ENCODE results near the gene SUGCT. TPM values are rescaled to one million over a fixed set of nuclear protein-coding genes. Genes with fewer than 3 reads are reported as not detected.

SUGCT gene
- total RNA-seq, 1 experiment from 2014 or later: 1.6 TPM

DNA sequence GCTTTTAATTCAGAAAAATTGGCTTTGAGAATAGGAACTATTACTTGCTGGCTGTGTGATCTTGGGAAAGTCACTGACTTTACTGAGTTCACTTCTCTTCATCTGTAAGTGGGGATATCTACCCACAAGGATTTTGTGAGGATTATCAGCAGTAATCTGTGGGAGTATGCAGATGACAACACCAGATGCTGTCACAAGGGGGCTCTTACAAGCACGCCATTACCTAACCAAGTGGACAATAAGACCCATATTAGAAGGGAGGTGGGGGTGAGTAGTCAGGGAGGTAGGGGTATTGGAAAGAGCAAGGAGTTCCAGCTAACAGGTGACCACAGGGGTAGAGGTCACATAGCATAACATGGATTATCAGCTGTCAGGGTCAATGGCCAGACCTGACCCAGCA, 569.4 kb downstream of the SUGCT start:
- Mint-ChIP-seq H3K27ac (ENCODE audit: unreplicated experiment) (no peak overlapping the region), H3K4me3 (ENCODE audit: low read depth, unreplicated experiment) (no peak overlapping the region), H3K4me1 (ENCODE audit: low read depth, unreplicated experiment) (no peaks in the 10 kb centered on the region), H3K9me3 (ENCODE audit: low read depth, unreplicated experiment) (no peaks in the 10 kb centered on the region), H3K36me3 (ENCODE audit: insufficient read depth, unreplicated experiment) (no peaks in the 10 kb centered on the region), H3K27me3 (ENCODE audit: unreplicated experiment) (no peaks in the 10 kb centered on the region)
- intact Hi-C loops (cut with micrococcal nuclease; ENCODE audit: unreplicated experiment): no loop called here
- TF ChIP-seq, protein P1, sequence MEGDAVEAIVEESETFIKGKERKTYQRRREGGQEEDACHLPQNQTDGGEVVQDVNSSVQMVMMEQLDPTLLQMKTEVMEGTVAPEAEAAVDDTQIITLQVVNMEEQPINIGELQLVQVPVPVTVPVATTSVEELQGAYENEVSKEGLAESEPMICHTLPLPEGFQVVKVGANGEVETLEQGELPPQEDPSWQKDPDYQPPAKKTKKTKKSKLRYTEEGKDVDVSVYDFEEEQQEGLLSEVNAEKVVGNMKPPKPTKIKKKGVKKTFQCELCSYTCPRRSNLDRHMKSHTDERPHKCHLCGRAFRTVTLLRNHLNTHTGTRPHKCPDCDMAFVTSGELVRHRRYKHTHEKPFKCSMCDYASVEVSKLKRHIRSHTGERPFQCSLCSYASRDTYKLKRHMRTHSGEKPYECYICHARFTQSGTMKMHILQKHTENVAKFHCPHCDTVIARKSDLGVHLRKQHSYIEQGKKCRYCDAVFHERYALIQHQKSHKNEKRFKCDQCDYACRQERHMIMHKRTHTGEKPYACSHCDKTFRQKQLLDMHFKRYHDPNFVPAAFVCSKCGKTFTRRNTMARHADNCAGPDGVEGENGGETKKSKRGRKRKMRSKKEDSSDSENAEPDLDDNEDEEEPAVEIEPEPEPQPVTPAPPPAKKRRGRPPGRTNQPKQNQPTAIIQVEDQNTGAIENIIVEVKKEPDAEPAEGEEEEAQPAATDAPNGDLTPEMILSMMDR (IDR thresholded peaks at IDR 0.05; ENCODE audit: unreplicated experiment): no peak
- BruUV-seq (replicated peaks): no TSS peak
- DNase-seq: no peak
- CTCF ChIA-PET: no interaction called here

DNA sequence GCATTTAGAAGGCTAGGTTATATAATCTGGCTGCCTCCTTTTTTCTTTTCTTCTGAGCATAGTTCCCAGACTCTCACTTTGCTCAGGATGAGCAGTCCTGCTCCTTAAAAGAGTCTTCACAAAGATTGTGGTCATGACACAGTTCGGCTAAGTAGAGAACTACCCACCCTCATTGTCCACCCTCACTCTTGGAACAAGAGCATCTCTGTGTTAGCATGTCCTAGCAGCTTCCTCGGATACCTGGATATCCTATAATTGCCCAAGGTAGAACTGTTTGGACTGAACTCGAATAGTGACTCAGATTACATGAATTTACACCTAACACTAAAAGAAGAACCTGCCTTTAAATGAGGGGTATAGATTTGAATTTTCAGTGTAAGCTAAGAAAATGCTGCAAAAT, 572.0 kb downstream of the SUGCT start:
- no peaks in the 10 kb centered on the region for H3K4me1 Mint-ChIP-seq (ENCODE audit: low read depth, unreplicated experiment)
- H3K9me3 Mint-ChIP-seq (ENCODE audit: low read depth, unreplicated experiment): no peaks in the 10 kb centered on the region
- H3K27me3 Mint-ChIP-seq (ENCODE audit: unreplicated experiment): no peaks in the 10 kb centered on the region
- H3K27ac Mint-ChIP-seq (ENCODE audit: unreplicated experiment): no peak overlapping the region
- H3K4me3 Mint-ChIP-seq (ENCODE audit: low read depth, unreplicated experiment): no peak overlapping the region
- DNase-seq: no peak
- TF ChIP-seq, protein P1 (IDR thresholded peaks at IDR 0.05; ENCODE audit: unreplicated experiment): no peak
- BruUV-seq (replicated peaks): no TSS peak
- no peaks in the 10 kb centered on the region for H3K36me3 Mint-ChIP-seq (ENCODE audit: insufficient read depth, unreplicated experiment)
- CTCF ChIA-PET: interaction anchor here (0.7 kb wide), 1 partner anchor 405 kb away, joined by 11 read pairs; no protein-coding TSS in a partner anchor
- intact Hi-C loops (cut with micrococcal nuclease; ENCODE audit: unreplicated experiment): no loop called here

DNA sequence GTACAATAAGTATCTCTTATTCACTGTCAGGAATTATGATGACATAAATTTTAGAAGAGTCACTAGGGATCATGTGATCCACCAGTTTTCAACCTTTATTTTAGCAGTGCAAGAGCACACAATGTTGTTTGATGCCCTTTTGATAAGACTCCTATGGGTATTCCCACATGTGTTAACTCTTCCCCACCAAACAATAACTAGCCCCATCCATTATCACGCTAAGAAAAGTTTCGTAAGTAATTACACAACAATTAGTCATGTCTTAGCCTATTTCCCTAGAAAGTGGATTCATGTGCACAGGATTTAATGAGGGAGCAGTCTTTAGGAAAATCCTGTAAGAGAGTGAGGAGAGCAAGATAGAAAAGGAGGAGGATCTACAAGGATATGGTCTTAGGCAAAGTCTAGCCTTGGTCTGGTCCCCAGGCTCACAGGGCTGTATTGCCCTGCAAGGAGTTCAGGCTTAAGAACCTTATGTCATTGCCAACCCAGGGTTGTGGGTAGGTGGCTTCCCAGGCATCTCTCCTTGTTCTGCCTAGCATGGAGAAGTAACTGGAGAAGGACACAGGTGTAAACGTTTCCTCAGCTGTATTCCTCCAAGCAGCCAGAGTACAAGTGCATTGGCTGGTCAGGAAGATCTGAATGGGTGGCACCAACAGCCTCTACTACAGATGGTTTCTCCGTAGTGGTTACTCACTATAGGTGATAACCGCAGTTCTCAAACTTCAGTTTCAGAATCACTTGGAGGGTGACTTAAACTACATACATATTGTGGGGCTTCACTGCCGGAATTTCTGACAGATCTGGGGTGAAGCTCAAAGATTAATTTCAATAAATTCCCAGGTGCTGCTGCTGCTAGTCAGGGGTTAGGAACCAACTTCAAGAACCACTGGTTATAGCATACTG, 574.5 kb downstream of the SUGCT start:
- TF ChIP-seq, protein P1 (IDR thresholded peaks at IDR 0.05; ENCODE audit: unreplicated experiment): no peak
- no peak for DNase-seq
- Mint-ChIP-seq H3K4me3 (ENCODE audit: low read depth, unreplicated experiment) (no peak overlapping the region), H3K4me1 (ENCODE audit: low read depth, unreplicated experiment) (no peaks in the 10 kb centered on the region), H3K27me3 (ENCODE audit: unreplicated experiment) (no peaks in the 10 kb centered on the region), H3K27ac (ENCODE audit: unreplicated experiment) (no peak overlapping the region), H3K36me3 (ENCODE audit: insufficient read depth, unreplicated experiment) (no peaks in the 10 kb centered on the region), H3K9me3 (ENCODE audit: low read depth, unreplicated experiment) (no peaks in the 10 kb centered on the region)
- BruUV-seq (replicated peaks): no TSS peak
- intact Hi-C loops (cut with micrococcal nuclease; ENCODE audit: unreplicated experiment): no loop called here
- CTCF ChIA-PET: no interaction called here

DNA sequence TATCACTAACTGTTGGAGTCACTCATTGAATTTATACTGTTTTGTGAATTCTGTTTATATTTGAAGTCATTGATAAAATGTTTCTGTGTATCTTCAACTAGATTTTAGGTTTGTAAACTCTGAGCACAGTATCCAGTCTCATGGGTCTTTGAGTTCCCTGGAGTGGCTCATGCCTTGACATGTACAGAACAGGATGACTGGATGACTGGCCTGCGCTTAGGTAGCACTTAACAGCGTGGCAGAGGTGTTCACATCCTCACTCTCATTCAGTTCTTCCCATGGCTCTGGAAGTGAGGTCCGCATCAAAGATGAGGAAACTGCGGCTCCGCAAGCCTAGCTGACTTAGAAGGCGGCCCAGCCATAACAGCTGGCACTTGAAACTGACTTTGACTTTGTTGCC, 576.9 kb downstream of the SUGCT start:
- Mint-ChIP-seq H3K36me3 (ENCODE audit: insufficient read depth, unreplicated experiment) (no peaks in the 10 kb centered on the region), H3K27me3 (ENCODE audit: unreplicated experiment) (no peaks in the 10 kb centered on the region), H3K4me1 (ENCODE audit: low read depth, unreplicated experiment) (no peaks in the 10 kb centered on the region), H3K4me3 (ENCODE audit: low read depth, unreplicated experiment) (no peak overlapping the region), H3K9me3 (ENCODE audit: low read depth, unreplicated experiment) (no peaks in the 10 kb centered on the region), H3K27ac (ENCODE audit: unreplicated experiment) (no peak overlapping the region)
- CTCF ChIA-PET: no interaction called here
- no peak for DNase-seq
- TF ChIP-seq, protein P1 (IDR thresholded peaks at IDR 0.05; ENCODE audit: unreplicated experiment): no peak
- BruUV-seq (replicated peaks): no TSS peak
- intact Hi-C loops (cut with micrococcal nuclease; ENCODE audit: unreplicated experiment): no loop called here

Data from Calu3 (cell line).